Mucosa of rectum (tissue), 2 donors: ENCODE results near the gene EPHB2.
"Not testable (repeated sequence)": the region's sequence is repeated elsewhere in the genome, so short reads cannot be mapped to it uniquely, and the experiment has no call there.

Experiments used
- H3K27ac ChIP-seq, 2 donors: one replicate each; pipeline ENCODE4 v1.7.0; 2013; ENCODE audit warnings: inconsistent platforms in 2 of 2, low read depth in 2 of 2, low read length in 2 of 2
- H3K27me3 ChIP-seq, 2 donors: one replicate each; pipeline ENCODE4 v1.7.0; 2013; ENCODE audit warnings: low read length in 2 of 2; ENCODE audit not compliant: control insufficient read depth in 2 of 2, insufficient read depth in 2 of 2
- H3K36me3 ChIP-seq, 2 donors: one replicate each; pipeline ENCODE4 v1.7.0; 2013; ENCODE audit warnings: low read length in 2 of 2; ENCODE audit not compliant: control insufficient read depth in 2 of 2, insufficient read depth in 2 of 2
- H3K4me1 ChIP-seq, 2 donors: one replicate each; pipeline ENCODE4 v1.7.0; 2013; ENCODE audit warnings: low read length in 2 of 2, mild to moderate bottlenecking in 1 of 2; ENCODE audit not compliant: control insufficient read depth in 2 of 2, insufficient read depth in 2 of 2
- H3K4me3 ChIP-seq, 2 donors: one replicate each; pipeline ENCODE4 v1.7.0; 2013; ENCODE audit warnings: low read length in 2 of 2
- H3K9ac ChIP-seq, 2 donors: one replicate each; pipeline ENCODE4 v1.7.0; 2013; ENCODE audit warnings: low read length in 2 of 2, low read depth in 1 of 2, mild to moderate bottlenecking in 1 of 2
- H3K9me3 ChIP-seq, 2 donors: one replicate each; pipeline ENCODE4 v1.7.0; 2013; ENCODE audit warnings: low read length in 2 of 2; ENCODE audit not compliant: control insufficient read depth in 2 of 2
- donor health status: healthy.
- donor health status: Normal muscosa, but diverticular disease.

The EPHB2 gene

DNA sequence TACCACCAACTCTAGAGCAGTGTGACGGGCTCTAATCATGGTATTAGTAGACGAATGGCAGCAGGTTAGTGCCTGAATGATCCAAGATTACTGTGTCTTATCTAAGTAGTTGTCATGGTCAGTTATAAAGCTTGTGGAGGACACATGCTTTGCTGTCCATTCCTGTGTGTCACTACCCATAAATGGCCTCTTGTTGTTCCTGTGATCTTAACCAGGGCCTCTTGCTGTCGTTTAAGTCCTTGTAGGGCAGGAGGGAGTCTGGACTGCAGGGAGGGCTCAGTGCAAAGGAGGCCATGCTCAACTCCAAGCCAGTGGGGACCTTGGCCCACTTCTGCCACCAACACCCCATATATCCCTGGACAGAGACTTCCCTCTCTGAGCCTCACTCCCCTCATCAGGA lies 130.5 kb downstream of the EPHB2 start:
- Histone ChIP-seq H3K27me3 (no peaks in the 10 kb centered on the region), H3K9me3 (no peaks in the 10 kb centered on the region), H3K36me3 (peaks cover 2 to 4% of the 10 kb centered on the region in 2 donors), H3K4me1 (peaks cover 0 to 2% of the 10 kb centered on the region in 2 donors), H3K4me3 (no peak overlapping the region), H3K27ac (no peak overlapping the region), H3K9ac (no peak overlapping the region)

DNA sequence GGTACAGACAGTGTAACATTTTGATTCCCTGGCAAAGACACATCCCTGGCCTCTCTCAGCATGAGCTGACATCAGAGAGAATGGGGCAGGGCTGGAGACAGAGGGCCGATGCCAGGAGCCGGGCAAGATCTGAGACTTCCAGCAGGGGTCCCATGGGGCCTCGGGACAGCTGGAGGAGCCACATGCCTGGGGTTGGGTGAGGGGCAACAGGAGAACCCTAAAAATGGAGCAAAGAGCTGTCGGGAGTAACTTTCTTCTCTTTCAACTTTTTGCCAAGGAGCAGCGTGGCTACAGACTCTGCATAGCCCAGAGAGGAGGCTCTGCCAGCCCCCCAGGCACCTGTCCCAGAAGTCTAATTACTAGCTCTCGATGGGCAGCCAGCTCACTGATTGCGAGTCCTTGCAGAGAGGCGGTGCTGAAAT lies 131.2 kb downstream of the EPHB2 start:
- Histone ChIP-seq H3K9me3 (no peaks in the 10 kb centered on the region), H3K36me3 (peaks cover 2 to 5% of the 10 kb centered on the region in 2 donors), H3K27ac (no peak overlapping the region), H3K9ac (no peak overlapping the region), H3K27me3 (no peaks in the 10 kb centered on the region), H3K4me3 (no peak overlapping the region), H3K4me1 (peaks cover 0 to 2% of the 10 kb centered on the region in 2 donors)

DNA sequence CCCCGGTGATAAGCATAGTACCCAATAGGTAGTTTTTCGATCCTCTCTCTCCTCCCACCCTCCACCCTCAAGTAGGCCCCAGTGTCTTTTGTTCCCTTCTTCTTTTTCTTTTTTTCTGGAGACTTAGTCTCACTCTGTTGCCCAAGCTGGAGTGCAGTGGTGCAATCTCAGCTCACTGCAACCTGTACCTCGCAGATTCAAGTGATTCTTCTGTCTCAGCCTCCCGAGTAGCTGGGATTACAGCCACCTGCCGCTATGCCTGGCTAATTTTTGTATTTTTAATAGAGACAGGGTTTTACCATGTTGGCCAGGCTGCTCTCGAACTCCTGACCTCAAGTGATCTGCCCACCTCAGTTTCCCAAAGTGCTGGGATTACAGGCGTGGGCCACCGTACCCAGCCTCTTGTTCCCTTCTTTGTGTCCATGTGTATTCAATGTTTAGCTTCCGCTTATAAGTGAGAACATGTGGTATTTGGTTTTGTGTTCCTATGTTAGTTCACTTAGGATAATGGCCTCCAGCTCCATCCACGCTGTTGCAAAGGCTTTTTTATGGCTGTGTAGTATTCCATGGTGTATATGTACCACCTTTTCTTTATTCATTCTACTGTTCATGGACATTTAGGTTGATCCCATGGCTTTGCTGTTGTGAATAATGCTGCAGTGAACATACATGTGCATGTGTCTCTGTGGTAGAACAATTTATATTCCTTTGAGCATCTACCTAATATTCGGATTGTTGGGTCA lies 133.0 kb downstream of the EPHB2 start:
- H3K4me1 ChIP-seq, H3K4me3 ChIP-seq, H3K36me3 ChIP-seq, H3K9ac ChIP-seq, H3K27me3 ChIP-seq, H3K9me3 ChIP-seq, H3K27ac ChIP-seq: not testable (repeated sequence)

DNA sequence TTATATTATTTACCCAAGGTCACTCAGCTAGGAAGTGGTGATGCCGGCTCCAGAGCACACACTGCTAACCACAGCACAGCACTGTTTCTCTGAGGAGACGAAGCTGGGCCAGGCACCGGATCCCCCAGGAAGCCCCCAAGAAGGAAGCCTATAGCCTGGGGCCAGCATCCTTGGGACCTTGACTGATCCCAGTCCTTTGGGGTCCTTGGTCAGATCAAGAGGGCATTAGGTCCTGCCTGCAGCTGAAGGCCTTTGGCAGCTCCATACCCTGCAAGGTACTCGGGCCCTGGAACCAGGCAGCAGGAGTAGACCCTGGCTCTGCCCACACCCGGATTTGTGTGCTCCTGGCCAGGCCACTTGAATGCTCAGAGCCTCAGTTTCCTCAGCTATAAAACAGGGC lies 134.0 kb downstream of the EPHB2 start:
- Histone ChIP-seq H3K27me3 (no peaks in the 10 kb centered on the region), H3K9me3 (no peaks in the 10 kb centered on the region), H3K9ac (no peak overlapping the region), H3K4me1 (peaks cover 0 to 2% of the 10 kb centered on the region in 2 donors), H3K27ac (no peak overlapping the region), H3K36me3 (peaks cover 2 to 3% of the 10 kb centered on the region in 2 donors), H3K4me3 (no peak overlapping the region)

DNA sequence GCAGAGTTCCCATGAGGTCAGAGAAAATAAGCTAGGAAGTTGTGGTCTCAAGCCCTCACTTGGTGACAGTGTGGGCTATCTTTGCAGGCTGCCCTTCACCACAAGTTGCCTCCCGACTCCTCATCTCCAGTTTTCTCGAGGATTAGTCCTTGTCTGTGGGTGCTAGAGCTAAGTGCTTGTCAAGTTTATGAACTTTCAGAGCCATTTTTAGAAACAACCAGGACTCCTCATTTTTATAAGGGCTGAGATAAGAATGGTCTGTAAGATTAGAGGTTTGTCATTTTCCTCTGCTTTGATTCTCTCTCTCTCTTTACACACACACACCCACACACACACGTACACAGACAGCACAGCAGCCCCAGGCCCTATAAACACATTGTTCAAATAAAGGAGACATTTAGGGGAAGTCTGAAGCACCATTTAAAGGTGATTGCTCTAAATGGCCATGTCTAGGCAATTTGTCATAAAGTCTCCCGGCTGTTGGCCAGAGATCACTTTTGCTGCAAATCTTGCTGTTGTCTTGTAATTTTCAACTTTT lies 134.8 kb downstream of the EPHB2 start:
- Histone ChIP-seq H3K27me3 (no peaks in the 10 kb centered on the region), H3K4me1 (peaks cover 0 to 2% of the 10 kb centered on the region in 2 donors), H3K36me3 (peaks cover 2 to 3% of the 10 kb centered on the region in 2 donors), H3K9ac (no peak overlapping the region), H3K27ac (no peak overlapping the region), H3K4me3 (no peak overlapping the region), H3K9me3 (no peaks in the 10 kb centered on the region)

DNA sequence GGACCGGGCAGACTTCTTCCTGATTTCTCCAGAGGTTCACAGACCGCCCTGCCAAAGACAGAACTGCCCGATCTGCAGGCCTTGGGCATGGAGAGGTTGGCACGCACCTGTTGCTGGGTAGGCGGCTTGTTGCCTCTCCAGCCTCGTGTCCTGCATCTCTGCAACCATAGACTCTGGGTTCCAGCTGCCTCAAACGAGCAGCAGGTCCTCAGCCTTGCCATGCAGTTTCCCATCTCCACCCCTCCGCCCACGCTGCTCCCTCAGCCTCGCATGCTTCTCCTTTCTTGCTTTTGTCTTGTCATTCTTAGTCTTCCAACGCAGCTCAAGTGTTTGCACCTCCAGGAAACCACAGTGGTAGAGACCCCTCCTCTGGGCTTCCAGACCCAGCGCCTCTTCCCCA lies 135.8 kb downstream of the EPHB2 start:
- peaks cover 0 to 4% of the 10 kb centered on the region in 2 donors for H3K4me1 ChIP-seq
- no peak overlapping the region for H3K27ac ChIP-seq
- no peaks in the 10 kb centered on the region for H3K9me3 ChIP-seq
- H3K36me3 ChIP-seq = peaks cover 2 to 3% of the 10 kb centered on the region in 2 donors
- no peak overlapping the region for H3K9ac ChIP-seq
- H3K4me3 ChIP-seq = no peak overlapping the region
- no peaks in the 10 kb centered on the region for H3K27me3 ChIP-seq

DNA sequence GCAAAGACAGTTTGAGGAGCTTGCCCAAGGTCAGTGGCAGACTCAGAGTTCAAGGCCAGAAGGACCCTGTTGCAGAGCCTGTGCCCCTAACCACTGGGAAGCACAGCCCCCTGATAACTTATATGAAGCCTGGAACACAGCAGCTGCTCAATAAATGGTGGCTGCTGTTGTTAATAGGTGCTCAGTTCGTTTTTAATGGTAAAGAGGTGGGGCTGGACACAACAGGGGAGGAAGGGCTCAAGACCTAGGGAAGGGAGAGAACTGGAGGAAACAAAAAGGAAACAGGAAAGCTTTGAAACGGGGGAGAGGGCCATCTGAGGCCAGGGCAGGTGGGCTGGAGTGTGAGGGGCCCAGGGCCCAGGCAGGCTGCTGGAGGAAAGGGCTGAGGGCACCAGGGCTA lies 136.6 kb downstream of the EPHB2 start:
- H3K4me3 ChIP-seq = no peak overlapping the region
- peaks cover 0 to 4% of the 10 kb centered on the region in 2 donors for H3K4me1 ChIP-seq
- H3K27me3 ChIP-seq = no peaks in the 10 kb centered on the region
- peaks cover 2 to 3% of the 10 kb centered on the region in 2 donors for H3K36me3 ChIP-seq
- no peaks in the 10 kb centered on the region for H3K9me3 ChIP-seq
- no peak overlapping the region for H3K9ac ChIP-seq
- H3K27ac ChIP-seq = no peak overlapping the region

DNA sequence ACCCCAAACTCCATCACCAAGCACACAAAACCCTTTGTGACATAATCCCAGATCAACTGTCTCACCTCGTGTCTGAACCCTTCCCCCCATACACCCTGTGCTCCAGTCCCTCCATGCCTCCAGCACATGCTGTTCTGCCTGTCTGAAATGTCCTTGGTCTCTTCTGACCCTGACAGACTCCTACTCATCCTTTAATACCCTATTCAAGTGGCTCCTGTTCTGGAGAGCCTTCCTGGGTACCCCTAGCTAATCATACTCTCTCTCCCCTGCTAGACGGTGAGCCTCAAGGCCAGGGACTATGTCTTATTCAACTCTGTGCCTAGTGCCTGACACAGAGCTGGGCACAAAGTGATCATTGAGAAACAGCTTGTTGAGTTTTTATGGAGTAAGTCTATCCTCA lies 137.1 kb downstream of the EPHB2 start:
- H3K27me3 ChIP-seq = no peaks in the 10 kb centered on the region
- no peaks in the 10 kb centered on the region for H3K9me3 ChIP-seq
- H3K4me3 ChIP-seq = no peak overlapping the region
- no peak overlapping the region for H3K9ac ChIP-seq
- no peak overlapping the region for H3K27ac ChIP-seq
- H3K36me3 ChIP-seq = peaks cover 2 to 3% of the 10 kb centered on the region in 2 donors
- H3K4me1 ChIP-seq = peaks cover 0 to 4% of the 10 kb centered on the region in 2 donors

DNA sequence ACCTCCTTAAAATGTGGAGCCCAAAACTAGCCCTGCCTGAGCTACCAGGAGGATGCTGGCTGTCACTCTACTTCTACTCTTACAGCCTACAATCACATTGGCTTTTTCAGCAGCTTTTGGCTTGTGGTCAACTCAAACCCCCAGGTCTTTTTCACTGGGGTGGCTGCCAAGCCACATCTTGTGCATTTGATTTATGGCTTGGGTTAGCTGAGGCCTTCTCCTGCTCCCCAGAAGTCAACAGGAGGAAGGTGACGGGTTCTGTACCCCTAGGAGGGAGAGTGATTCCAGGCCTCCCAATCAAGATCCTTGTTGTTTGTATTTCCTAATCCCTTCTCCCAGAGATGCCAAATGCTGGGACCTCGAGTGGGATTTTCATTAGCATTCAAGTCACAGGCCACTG lies 137.8 kb downstream of the EPHB2 start:
- Histone ChIP-seq H3K27ac (no peak overlapping the region), H3K4me1 (peaks cover 0 to 4% of the 10 kb centered on the region in 2 donors), H3K36me3 (peaks cover 0 to 3% of the 10 kb centered on the region in 2 donors), H3K9me3 (no peaks in the 10 kb centered on the region), H3K4me3 (no peak overlapping the region), H3K9ac (no peak overlapping the region), H3K27me3 (no peaks in the 10 kb centered on the region)

DNA sequence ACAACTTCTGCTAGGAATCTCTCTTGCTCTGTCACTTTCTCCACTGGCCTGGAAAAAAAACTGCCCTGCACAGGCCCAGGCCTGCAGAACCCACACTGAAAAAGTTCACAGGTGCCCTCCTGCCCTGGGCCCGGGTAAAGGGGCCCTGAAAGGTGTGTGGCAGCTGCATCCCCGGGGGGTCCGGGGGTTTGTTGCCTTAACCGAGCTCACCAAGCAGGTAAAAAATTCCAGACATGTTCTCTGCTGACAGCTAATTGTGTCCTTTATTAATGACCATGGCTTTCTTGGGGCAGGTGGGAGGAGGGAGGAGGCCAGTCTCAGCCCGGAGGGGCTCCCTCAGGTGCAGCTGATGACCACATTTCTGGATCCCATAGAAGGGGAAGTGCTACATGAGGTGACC lies 139.1 kb downstream of the EPHB2 start:
- Histone ChIP-seq H3K4me3 (no peak overlapping the region), H3K27ac (no peak overlapping the region), H3K27me3 (no peaks in the 10 kb centered on the region), H3K9me3 (no peaks in the 10 kb centered on the region), H3K4me1 (peaks cover 0 to 4% of the 10 kb centered on the region in 2 donors), H3K36me3 (peaks cover 0 to 3% of the 10 kb centered on the region in 2 donors), H3K9ac (no peak overlapping the region)
